Fibroblast of villous mesenchyme (primary cell): ENCODE data around the gene CBX4. TPM values are rescaled to one million over a fixed set of nuclear protein-coding genes. Genes with fewer than 3 reads are reported as not detected.
A peak's percentile ranks its signal among the peaks of the same experiment; 100 is the strongest.

Source experiments
- DNase-seq: peaks from one replicate; pipeline ENCODE4 v3.0.0-alpha.2; 2010; ENCODE audit warnings: low read depth
- H3K4me3 ChIP-seq: 2 replicates; pipeline ENCODE4 v1.5.1; 2011; ENCODE audit warnings: low read depth, mild to moderate bottlenecking, low read length
- total RNA-seq: library from RNA; depleted of rRNA; stranded (reverse); fragments of >200 nt; gene quantifications from 2 replicates; pipeline ENCODE4 v1.2.3, GENCODE V29; 2012
- TF ChIP-seq, protein P1 (sequence below): IDR thresholded peaks from 2 replicates; pipeline ENCODE4 v1.5.1; 2012; ENCODE audit warnings: low read depth, mild to moderate bottlenecking, low read length; ENCODE audit not compliant: insufficient read depth

The CBX4 gene
- total RNA-seq, 1 donor: 13.0 TPM

DNA sequence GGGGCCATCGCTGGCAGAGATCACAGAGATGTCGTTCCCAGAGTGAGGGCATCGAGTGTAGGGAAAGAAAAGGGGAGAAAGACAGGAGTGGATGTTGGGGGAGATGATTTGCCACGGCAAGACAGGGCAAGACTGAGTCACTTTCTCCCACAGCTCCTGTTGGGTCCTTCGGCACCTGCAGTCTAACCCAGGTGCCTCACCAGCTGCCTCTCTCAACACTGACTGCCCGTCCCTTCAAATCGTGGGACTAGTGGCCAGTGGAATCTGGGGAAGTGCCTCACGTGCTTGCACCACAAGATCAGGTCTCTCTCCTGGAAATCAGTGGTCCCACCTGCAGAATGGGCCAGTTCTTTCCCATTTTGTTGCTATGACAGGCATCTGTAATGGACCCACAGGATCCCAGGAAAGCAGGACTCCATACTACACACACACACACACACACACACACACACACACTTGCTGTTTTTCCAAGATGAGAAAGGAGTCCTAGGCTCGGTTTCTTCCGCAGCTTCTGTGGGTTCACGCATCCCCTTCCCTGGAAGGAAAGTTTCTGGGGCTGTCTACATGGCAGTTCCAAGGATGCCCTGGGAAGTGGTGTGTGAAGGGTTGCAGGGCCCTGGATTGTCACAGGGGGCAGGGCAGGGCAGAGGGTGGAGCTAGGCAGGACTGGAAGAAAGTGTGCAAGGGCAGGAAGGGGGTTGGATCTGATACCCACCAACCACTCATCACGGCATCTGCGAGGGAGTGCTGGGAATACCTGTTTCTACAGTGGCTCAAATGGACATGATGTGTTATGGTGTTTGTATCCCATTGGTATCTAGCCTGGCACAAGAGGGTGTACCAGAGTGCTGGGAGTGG, 32.1 kb downstream of the CBX4 start:
- H3K4me3 ChIP-seq: no peak overlapping the region
- TF ChIP-seq, protein P1, sequence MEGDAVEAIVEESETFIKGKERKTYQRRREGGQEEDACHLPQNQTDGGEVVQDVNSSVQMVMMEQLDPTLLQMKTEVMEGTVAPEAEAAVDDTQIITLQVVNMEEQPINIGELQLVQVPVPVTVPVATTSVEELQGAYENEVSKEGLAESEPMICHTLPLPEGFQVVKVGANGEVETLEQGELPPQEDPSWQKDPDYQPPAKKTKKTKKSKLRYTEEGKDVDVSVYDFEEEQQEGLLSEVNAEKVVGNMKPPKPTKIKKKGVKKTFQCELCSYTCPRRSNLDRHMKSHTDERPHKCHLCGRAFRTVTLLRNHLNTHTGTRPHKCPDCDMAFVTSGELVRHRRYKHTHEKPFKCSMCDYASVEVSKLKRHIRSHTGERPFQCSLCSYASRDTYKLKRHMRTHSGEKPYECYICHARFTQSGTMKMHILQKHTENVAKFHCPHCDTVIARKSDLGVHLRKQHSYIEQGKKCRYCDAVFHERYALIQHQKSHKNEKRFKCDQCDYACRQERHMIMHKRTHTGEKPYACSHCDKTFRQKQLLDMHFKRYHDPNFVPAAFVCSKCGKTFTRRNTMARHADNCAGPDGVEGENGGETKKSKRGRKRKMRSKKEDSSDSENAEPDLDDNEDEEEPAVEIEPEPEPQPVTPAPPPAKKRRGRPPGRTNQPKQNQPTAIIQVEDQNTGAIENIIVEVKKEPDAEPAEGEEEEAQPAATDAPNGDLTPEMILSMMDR: no peak
- no peak for DNase-seq

DNA sequence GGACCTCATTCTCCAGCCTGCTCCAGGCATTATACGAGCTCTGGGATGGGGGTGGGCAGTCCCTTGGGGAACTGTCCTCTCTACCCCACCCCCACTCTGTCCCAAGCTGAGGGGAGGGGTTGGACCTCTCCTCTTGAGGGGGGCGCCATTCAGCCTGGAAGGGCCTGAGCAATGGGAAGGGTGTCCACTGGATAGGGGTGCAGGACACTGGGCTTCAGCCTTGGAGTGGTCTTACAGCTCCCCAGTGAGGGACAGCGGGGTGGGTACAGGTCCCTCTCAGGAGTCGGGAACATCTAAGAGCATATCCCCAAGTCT, 32.8 kb downstream of the CBX4 start:
- TF ChIP-seq, protein P1: no peak
- H3K4me3 ChIP-seq: no peak overlapping the region
- no peak for DNase-seq

DNA sequence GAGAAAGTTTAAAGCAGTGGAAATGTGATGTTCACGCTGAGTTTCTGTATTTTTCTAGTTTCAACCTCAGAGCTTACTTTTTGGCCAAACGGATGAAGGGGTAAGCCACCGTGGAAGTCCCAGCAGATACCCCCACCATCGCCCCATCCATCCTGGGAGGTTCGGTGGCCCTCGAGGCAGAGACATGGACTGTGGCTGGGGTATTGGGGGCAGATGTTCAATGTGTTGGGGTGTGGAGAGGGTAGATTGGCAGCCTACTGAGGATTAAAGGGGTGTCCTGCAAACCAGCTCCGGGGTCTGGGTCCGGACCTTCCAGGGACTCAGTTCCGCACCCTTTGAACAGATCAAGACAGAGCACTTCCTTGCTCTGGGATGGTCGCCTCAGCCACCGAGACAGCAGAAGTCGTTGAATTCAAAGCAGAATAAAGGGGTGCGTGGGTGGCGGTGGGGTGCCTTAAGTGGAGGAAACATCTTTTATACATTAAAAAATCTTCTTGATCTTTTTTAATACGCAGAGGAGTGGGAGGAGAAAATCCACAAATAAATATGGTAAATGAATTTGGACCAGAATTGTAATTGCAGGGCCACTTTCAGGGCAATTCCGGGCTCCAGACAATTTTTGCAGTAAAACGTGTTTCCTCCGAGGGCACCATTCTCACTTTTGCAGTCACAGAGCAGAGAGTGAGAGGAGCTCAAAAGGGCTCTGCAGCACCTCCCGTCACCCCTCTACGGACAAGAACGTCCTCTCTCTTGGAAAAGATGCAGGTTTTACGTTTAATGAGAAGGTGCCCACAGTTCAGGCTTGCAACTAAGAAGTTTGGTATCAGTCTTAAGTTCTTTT, 34.2 kb downstream of the CBX4 start:
- H3K4me3 ChIP-seq: no peak overlapping the region
- DNase-seq: no peak
- TF ChIP-seq, protein P1: no peak

DNA sequence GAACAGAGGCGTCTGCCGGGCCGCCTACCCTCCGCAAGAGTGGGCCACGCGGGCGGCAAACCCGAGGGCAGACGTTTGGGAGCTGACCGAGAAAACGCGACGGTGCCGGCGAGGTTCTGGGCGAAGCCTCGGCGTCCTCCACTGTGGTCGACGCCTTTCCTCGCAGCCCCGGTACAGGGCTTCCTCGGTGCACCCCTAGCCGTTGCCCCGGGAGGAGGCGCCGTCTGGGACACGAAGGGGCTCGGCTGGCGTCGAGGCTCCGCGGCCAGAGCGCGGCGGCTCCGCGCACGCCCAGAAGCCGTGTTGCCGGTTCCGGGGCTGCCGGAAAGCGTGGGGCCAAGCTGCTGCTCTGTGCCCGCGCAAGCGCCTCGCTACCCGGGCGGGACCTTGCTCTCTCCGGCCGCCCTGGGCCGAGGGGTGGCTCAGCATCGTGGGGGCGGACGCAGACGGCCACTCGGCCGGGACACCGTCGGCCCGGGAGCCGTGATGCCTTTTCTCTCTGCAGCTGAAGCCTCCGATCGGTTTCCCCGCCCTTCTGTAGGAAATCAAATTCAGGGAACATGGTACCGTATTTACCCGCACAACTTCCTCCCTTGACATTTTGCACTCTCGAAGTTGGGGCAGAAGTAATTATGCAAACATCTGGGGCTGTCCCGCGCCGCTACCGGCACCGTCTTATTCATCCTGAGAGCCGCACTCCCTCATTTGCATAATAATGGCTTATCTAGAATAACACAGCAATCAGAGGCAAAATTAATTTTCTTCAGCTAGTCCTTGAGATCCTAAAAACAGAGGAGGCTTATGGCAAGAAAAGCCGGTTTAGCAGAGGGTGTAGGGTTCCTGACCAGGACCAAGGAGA, 35.0 kb downstream of the CBX4 start:
- DNase-seq: no peak
- TF ChIP-seq, protein P1: no peak
- peak overlapping the region; percentile 23 for H3K4me3 ChIP-seq

DNA sequence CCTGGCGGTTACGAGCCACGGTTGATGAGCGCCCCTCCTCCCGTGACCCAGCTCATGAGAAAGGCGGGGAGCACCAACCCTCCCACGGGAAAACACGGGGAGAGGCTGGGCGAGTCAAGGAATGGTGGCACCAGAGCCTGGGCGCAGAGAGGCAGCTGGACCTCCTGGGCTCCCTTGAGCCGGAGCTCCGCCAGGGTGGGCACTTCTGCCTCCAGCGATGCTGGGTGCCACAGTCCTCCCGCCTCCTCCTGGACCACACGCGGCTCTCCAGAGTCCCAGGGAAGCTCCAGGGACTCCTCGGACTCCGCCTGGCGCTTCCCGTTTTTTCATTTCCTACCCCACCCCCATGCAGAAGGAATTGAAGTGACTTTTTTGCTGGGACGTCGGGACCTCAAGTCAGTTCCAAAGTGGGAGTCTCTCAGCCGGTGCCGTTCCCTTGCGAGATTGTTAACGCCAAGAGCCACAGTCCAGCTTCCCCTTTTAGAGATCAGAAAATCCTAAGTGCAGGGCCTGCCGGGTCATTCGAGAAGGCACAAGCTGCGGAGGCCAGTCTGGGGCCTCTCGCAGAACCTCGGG, 35.7 kb downstream of the CBX4 start:
- TF ChIP-seq, protein P1: no peak
- no peak overlapping the region for H3K4me3 ChIP-seq
- no peak for DNase-seq

DNA sequence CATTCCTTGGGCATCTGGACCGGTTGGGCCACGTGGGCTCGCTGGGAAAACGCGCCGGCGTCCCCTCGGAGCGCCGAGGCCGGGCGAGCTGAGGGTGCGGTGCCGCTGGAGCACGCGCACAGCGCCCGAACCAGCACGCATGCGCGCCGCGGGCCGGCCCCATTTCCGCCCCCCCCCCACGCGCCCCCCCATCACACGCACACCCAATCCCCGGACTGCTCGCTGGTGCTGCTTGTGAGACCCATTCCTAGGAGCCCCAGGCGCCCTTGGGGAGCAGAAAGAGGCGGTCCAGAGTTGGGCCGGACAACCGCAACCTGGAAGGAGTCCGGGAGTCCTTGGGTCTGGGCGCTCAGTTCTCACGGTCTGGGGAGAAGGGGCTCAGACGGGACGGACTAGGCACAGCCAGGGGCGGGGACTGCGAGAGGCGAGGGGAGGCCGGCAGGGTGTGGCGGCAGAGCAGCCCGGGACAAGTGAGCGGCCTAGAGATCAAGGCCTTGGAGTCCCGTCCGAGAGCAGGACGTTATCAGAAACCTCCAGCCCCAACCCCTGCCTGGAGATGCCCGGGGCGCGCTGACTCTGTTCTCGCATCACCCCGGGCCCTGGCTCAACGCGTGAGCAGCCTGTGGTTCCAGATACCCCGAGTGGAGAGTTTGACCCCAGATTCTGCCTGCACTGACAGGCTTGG, 36.4 kb downstream of the CBX4 start:
- no peak for DNase-seq
- no peak overlapping the region for H3K4me3 ChIP-seq
- TF ChIP-seq, protein P1: no peak
